Retinal pigment epithelial cell (primary cell): ENCODE results near the gene TSPOAP1.

ENCODE experiments used
- DNase-seq: peaks from one replicate; pipeline ENCODE4 v3.0.0-alpha.2; 2010; ENCODE audit warnings: low read depth
- H3K4me3 ChIP-seq: 2 replicates; pipeline ENCODE4 v1.5.1; 2011; ENCODE audit warnings: mild to moderate bottlenecking, low read length, control low read depth, moderate library complexity
- TF ChIP-seq, protein P1 (sequence below): conservative IDR thresholded peaks from 2 replicates; pipeline ENCODE4 v1.5.1; 2011; ENCODE audit warnings: low read depth, low read length, control low read depth, inconsistent platforms

The TSPOAP1 gene

DNA sequence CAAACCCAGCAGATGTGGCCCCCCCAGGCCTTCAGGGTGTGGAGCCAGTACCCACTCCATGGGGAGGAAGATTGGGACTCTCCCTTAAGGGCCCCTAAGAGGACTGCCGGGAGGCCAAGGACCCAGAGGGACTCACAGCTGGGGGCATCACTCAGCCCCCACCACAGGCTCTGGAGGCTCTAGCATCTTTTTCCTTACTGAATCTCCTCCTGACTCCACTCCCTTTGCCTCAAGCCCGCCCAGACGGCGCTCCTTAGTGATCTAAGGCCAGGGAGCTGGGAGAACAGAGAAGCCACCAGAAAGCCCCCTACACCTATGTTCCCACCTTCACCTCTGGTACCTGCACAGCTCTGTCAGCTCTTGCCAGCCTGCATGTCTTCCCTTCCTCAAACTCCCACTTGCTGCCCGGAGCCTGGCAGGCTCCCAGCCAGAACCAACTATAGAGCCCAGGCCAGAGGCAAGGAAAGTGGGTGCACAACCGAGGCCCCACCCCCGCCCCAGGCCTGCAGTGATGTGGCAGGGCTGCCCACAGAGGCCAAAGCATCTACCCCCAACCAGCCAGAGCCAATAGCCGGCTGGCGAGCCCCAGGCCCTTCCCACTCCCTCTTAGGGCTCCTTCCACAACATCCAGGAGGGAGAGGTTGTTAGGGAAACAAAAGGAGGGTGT, 25.5 kb downstream of the TSPOAP1 start:
- no peak for DNase-seq
- TF ChIP-seq, protein P1, sequence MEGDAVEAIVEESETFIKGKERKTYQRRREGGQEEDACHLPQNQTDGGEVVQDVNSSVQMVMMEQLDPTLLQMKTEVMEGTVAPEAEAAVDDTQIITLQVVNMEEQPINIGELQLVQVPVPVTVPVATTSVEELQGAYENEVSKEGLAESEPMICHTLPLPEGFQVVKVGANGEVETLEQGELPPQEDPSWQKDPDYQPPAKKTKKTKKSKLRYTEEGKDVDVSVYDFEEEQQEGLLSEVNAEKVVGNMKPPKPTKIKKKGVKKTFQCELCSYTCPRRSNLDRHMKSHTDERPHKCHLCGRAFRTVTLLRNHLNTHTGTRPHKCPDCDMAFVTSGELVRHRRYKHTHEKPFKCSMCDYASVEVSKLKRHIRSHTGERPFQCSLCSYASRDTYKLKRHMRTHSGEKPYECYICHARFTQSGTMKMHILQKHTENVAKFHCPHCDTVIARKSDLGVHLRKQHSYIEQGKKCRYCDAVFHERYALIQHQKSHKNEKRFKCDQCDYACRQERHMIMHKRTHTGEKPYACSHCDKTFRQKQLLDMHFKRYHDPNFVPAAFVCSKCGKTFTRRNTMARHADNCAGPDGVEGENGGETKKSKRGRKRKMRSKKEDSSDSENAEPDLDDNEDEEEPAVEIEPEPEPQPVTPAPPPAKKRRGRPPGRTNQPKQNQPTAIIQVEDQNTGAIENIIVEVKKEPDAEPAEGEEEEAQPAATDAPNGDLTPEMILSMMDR: no peak
- H3K4me3 ChIP-seq: no peak overlapping the region

DNA sequence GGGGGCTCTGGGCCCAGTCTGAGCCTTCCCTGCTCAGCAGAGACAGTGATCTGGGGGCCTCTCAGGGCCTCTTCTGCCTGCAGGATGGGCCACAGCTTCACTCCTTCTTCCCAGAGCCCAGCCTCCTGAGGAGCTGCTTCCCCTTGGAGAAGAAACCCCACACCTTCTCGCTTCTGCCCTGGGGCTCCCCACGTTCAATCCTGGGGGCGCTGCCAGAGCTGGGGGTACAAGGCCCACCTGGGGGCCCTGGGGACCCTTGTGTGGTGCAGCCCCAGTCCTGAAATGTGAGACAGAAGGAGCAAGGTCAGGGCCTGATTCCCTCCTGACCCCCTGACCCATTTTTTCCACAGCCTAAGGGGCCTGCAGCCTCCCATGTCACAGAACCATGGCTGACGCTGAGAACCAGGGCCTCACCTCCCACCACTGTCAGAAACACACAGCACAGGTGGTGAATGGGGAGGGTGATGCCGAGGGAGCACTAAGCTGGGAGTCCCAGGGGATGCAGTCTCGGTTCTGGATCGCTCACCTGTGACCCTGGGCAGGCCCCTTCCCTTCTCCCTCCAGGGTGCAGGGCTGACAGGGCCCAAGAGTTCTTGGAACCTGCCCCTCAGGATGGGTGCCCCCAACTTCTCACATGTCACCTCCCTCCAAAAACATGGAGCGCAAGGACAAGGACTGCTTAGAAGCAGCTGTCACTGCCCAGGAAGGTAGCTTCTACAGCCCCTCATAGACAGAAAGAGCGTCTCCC, 26.2 kb downstream of the TSPOAP1 start:
- TF ChIP-seq, protein P1: no peak
- DNase-seq: no peak
- H3K4me3 ChIP-seq: no peak overlapping the region

DNA sequence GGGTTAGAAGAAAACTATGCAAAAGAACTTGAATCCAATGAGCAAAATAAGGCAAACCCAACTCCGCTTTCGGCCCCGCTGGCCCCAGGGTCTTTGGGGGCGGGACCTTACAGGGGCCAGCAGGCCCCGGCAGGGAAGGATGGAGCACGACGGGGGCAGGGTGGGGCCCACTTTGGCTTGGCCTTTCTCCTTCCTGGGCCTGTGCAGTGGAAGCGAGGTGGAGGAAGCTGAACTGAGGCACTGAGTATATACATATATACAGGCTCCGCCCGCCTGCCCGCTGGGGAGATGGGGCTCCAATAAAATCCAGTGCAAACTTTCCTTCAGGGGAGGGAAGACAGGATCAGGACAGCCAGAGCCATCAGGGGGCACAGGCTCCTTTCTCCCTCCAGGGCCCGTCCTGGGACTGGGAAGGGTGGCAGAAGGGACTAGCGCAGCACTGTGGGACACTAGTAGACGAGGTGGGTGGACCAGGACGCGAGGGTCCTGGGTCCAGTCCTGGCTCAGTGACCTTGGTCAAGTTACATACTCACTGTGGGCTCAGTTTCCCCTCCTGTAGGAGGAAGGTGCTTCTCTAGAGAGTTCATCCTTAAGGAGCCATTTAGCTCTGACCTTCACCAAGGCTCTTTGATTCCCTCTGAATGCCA, 27.0 kb downstream of the TSPOAP1 start:
- TF ChIP-seq, protein P1: no peak
- DNase-seq: no peak
- no peak overlapping the region for H3K4me3 ChIP-seq

DNA sequence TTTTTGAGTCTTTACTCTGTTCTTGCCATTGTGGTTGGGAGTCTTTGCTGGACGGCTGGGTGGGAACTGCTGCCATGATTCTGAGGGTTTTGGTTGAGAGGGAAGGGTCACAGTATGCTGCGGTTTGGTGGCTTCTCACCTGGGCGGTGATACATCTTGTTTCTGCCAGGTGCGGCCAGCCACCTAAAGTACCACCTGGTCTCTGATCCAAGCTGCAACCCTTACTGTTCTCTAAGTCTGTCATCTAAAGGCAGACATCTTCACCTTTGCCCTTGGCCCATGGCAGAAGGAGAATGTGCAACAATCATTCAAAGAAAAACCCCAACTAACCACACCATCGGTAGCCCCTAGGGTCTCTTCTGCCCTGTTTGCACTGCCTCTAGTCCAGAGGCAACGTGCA, 28.3 kb downstream of the TSPOAP1 start:
- TF ChIP-seq, protein P1: no peak
- H3K4me3 ChIP-seq: no peak overlapping the region
- DNase-seq: no peak

DNA sequence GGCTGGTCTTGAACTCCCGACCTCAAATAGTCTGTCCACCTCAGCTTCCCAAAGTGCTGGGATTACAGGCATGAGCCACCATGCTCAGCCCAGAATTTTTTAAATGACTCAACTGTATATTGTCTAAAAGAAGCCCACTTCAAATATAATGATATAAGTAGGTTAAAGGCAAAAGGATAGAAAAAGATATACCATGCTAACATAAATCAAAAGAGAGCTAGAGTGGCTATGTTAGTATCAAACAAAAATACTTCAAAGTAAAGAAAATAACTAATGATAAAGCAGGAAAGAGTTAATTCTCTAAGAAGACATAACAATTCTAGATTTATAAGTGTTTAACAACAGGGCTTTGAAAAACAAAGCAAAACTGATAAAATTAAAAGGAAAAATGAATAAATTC, 34.6 kb downstream of the TSPOAP1 start:
- no peak for DNase-seq
- TF ChIP-seq, protein P1: no peak

DNA sequence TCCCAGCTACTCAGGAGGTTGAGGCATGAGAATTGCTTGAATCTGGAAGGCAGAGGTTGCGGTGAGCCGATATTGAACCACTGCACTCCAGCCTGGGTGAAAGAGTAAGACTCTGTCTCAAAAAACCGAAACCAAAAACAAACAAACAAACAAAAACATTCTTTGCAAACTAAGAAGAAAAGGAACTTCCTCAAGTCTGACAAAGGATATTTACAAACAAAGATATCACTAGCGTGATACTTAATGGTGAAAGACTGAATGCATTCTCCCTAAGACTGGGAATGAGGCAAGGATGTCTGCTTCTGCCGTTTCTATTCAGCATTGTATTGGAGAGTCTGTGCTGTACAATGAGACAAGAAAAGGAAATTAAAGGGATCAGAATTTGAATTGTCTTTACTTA, 37.3 kb downstream of the TSPOAP1 start:
- DNase-seq: no peak
- TF ChIP-seq, protein P1: no peak

More for the DNA sequence above, 34.6 kb downstream of the TSPOAP1 start:
- no peak overlapping the region for H3K4me3 ChIP-seq

DNA sequence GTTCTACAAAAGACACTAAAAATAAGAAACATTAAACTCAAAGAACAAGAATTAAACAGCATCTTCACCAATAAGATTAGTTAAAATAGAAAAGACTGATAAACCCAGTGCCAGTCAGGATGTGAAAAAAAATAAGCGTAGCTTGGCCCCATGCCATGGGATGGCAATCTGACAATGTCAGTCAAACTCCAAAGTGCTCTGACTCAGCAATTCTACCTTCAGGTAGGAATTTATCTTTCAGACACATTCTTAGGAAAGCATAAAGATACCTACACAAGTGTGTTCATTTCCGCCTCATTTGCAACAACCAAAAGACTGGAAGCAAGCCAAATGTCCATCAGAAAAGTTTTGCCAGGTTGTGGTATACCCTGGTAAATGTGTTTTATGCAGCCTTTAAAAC, 38.7 kb downstream of the TSPOAP1 start:
- TF ChIP-seq, protein P1: no peak
- H3K4me3 ChIP-seq: no peak overlapping the region
- DNase-seq: no peak

More for the DNA sequence above, 37.3 kb downstream of the TSPOAP1 start:
- no peak overlapping the region for H3K4me3 ChIP-seq
